ENCODE results near the gene NPHP1. TPM values are rescaled to one million over a fixed set of nuclear protein-coding genes. Genes with fewer than 3 reads are reported as not detected.

The NPHP1 gene
- total and polyA plus RNA-seq, 2 of the 8 experiments (the other 6 are each of a cell fraction or from before 2014, with no cell fraction given) = 1.4 to 2.8 TPM

DNA sequence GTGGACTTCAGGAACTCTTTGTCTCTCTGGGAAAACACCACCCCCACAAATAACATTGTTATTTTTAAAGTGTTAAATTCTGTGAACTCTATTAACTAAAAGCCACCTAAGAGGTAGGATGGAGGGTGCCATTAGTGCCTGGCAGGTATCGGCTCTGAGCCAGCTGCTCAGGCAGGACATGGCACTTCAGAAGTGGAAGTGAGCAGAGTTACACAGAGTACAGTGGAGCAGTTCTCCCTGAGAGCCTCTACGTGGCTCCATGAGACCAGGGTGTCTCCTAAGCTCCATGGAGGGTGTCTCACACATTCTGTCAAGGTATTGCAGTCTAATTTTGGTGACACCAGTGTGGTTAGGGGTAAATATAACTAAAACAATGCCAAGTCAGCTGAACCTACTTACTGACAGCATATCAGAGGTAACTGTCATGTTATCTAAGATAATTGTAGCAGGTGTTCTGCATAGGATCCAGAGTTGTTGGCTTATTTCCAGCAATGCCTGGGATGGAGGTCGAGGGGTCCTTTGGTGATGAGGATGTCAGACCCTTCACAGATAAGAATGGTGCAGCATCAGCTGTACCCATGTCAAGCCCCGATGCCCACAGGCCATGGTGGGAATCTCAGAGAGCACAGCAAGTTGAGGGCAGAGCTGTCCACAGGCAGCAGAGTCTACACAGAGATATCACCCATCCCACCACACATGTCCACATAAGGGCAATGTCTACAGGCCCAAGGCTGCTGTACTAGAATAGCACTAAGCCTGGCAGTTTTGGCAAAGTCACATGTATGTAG lies 80.6 kb downstream of the NPHP1 start (continued):
- TF ChIP-seq HDAC2 (IDR thresholded peaks at IDR 0.05; ENCODE audit: borderline replicate concordance in 1 of 2, low read depth in 2 of 2, low read length in 2 of 2) (no peak), RFX5 (IDR thresholded peaks at IDR 0.05; ENCODE audit: borderline replicate concordance, low read depth, low read length) (no peak), SP2 (IDR thresholded peaks at IDR 0.05; ENCODE audit: low read length) (no peak), ZNF274 (IDR thresholded peaks at IDR 0.05; ENCODE audit: borderline replicate concordance, extremely low read depth, low read length) (no peak)
